HepG2 (cell line): ENCODE measurements around the gene AGK. TPM values are rescaled to one million over a fixed set of nuclear protein-coding genes. Genes with fewer than 3 reads are reported as not detected.

Experiments
- ATAC-seq: fragments of 200-7000 bp; cut with Tn5 transposase; 3 replicates; pipeline ENCODE4 v1.9.1; 2020; ENCODE audit warnings: mild to moderate bottlenecking, moderate library complexity
- BruUV-seq: library from RNA; stranded (reverse); fragments of 400-500 nt; replicated peaks from 2 replicates; lab custom pipeline; 2021; lab: Mats Ljungman, UMichigan
- CTCF ChIA-PET: fragments of 300-600 bp; formaldehyde crosslinking; extraction: SDS; loops from one replicate; lab custom pipeline; 2021; ENCODE audit warnings: low total read pairs, inconsistent platforms, low intra/inter-chr PET ratio; lab: Yijun Ruan, JAX
- POLR2A ChIA-PET: fragments of 350-600 bp; sonication (Branson Sonifier 250); formaldehyde crosslinking; loops from one replicate; lab custom pipeline; 2020; ENCODE audit warnings: antibody characterized with exemption, inconsistent platforms; lab: Yijun Ruan, JAX
- DNase-seq: peaks from one replicate; pipeline ENCODE4 v3.0.0-alpha.2; 2015; ENCODE audit warnings: low spot score
- FAIRE-seq: peaks from 3 replicates; lab custom pipeline; 2011; peaks lifted over from hg19 to GRCh38; lab: Jason Lieb, UNC
- H2AFZ ChIP-seq: one replicate; pipeline ENCODE4 v1.6.1; 2011; ENCODE audit warnings: low read length, inconsistent platforms
- H3K27ac ChIP-seq: fragments of 300-600 bp; 3 replicates; pipeline ENCODE4 v1.8.0; 2011; ENCODE audit warnings: mixed run types, mild to moderate bottlenecking, mixed read lengths, low read length, inconsistent platforms; ENCODE audit not compliant: insufficient read depth; ENCODE audit errors: extremely low read length
- H3K27me3 ChIP-seq, 2 experiments: fragments of 200-600 bp in 1 of 2; 2 replicates in 1 of 2; 3 replicates in 1 of 2; pipeline versions ENCODE4 v1.6.0 to v1.8.0; 2011; ENCODE audit warnings: low read length in 2 of 2, mild to moderate bottlenecking in 2 of 2, moderate library complexity in 2 of 2, inconsistent platforms in 1 of 2; ENCODE audit not compliant: insufficient read depth in 2 of 2, control insufficient read depth in 1 of 2
- H3K36me3 ChIP-seq, 2 experiments: fragments of 200-600 bp in 1 of 2; replicated peaks in 1 of 2; 2 replicates in 1 of 2; 3 replicates in 1 of 2; pipeline versions ENCODE4 v1.5.1 to v1.8.0; 2011; ENCODE audit warnings: low read length in 2 of 2, inconsistent platforms in 1 of 2; ENCODE audit not compliant: insufficient read depth in 2 of 2, control insufficient read depth in 1 of 2
- H3K4me1 ChIP-seq: 2 replicates; pipeline ENCODE4 v1.5.1; 2012; ENCODE audit warnings: low read length, inconsistent platforms; ENCODE audit not compliant: insufficient read depth
- H3K4me2 ChIP-seq: 2 replicates; pipeline ENCODE4 v1.6.0; 2011; ENCODE audit warnings: low read depth, low read length, inconsistent platforms
- H3K4me3 ChIP-seq, 3 experiments: fragments of 200-600 bp in 1 of 3; sonication (generic), shearing (Covaris generic) in 1 of 3; replicated peaks in 1 of 3; 2 replicates each; pipeline ENCODE4 v1.5.1; 2011 to 2016; ENCODE audit warnings: low read length in 3 of 3, inconsistent platforms in 2 of 3, low read depth in 2 of 3, mild to moderate bottlenecking in 2 of 3, control low read depth in 1 of 3, mixed read lengths in 1 of 3; ENCODE audit not compliant: insufficient read depth in 1 of 3
- H3K79me2 ChIP-seq: one replicate; pipeline ENCODE4 v1.6.1; 2011; ENCODE audit warnings: low read length, inconsistent platforms; ENCODE audit not compliant: insufficient read depth
- H3K9ac ChIP-seq: 2 replicates; pipeline ENCODE4 v1.6.0; 2011; ENCODE audit warnings: mild to moderate bottlenecking, low read depth, low read length, inconsistent platforms; ENCODE audit not compliant: insufficient read depth
- H3K9me3 ChIP-seq: 2 replicates; pipeline ENCODE4 v1.5.1; 2012; ENCODE audit warnings: mild to moderate bottlenecking, low read length
- H4K20me1 ChIP-seq: 2 replicates; pipeline ENCODE4 v1.6.0; 2011; ENCODE audit warnings: inconsistent platforms, mild to moderate bottlenecking, low read length, moderate library complexity; ENCODE audit not compliant: insufficient read depth
- HNRNPK ChIP-seq: fragments of 200-400 bp; formaldehyde crosslinking; IDR thresholded peaks from 2 replicates; pipeline ENCODE4 v1.6.1; 2018; ENCODE audit warnings: low read length, low read depth, moderate library complexity, mild to moderate bottlenecking; ENCODE audit not compliant: poor library complexity, severe bottlenecking
- SALL1 ChIP-seq: sonication (generic); formaldehyde crosslinking; IDR thresholded peaks from 2 replicates; pipeline ENCODE4 v1.8.0; 2022; ENCODE audit warnings: mild to moderate bottlenecking, missing genetic modification reagents
- ZNF335 ChIP-seq: sonication (generic); formaldehyde crosslinking; IDR thresholded peaks from 2 replicates; pipeline ENCODE4 v1.4.0; 2020; ENCODE audit warnings: missing genetic modification reagents
- ZNF563 ChIP-seq: sonication (generic); formaldehyde crosslinking; IDR thresholded peaks from 2 replicates; pipeline ENCODE4 v1.8.0; 2022; ENCODE audit warnings: mild to moderate bottlenecking, moderate library complexity, missing genetic modification reagents
- WGBS: methylation state at CpG from one replicate; pipeline ENCODE4 v1.1.6; 2017; ENCODE audit warnings: low lambda C conversion rate; 5-methylcytosine and 5-hydroxymethylcytosine counted together
- in situ Hi-C: cut with HindIII; loops from 2 replicates; pipeline ENCODE4 v1.10.0; 2017; ENCODE audit warnings: low pct_unique_long_range_greater_than_20kb; ENCODE audit not compliant: extremely low pct_ligation_motif_present
- intact Hi-C: fragments of 100-400 bp; cut with micrococcal nuclease; formaldehyde crosslinking; loops from one replicate; pipeline ENCODE4 v1.10.0; 2022; ENCODE audit not compliant: unreplicated experiment
- polyA plus RNA-seq, 8 experiments: library from polyadenylated mRNA; depleted of rRNA in 3 of 8; stranded (reverse) in 7 of 8; unstranded in 1 of 8; fragments of >200 nt; fragmentation: Illumina TruSeq in 4 of 8; extraction: Trizol in 4 of 8; gene quantifications; 2 replicates each; pipeline versions ENCODE4 v1.2.1 to v1.2.3, GENCODE V29; 2011 to 2016; ENCODE audit warnings: low read depth in 4 of 8, missing spikeins in 1 of 8, mixed read lengths in 1 of 8; ENCODE audit not compliant: insufficient read depth in 1 of 8
- total RNA-seq, 5 experiments: library from RNA; depleted of rRNA; stranded (reverse); fragments of >200 nt; fragmentation: Illumina TruSeq; extraction: Trizol; gene quantifications; 2 replicates each; pipeline ENCODE4 v1.2.3, GENCODE V29; 2016; ENCODE audit warnings: low read depth in 1 of 5
- TF ChIP-seq, protein P1 (sequence below): IDR thresholded peaks from 2 replicates; pipeline ENCODE4 v1.6.1; 2016; ENCODE audit warnings: missing compliant biosample characterization, missing genetic modification reagents, borderline replicate concordance
- TF ChIP-seq, protein P2 (sequence below): sonication (generic); formaldehyde crosslinking; IDR thresholded peaks from 2 replicates; pipeline ENCODE4 v1.9.0; 2022; ENCODE audit warnings: missing genetic modification reagents, mild to moderate bottlenecking, borderline replicate concordance
- TF ChIP-seq, protein P3 (sequence below): sonication (generic); formaldehyde crosslinking; IDR thresholded peaks from 2 replicates; pipeline ENCODE4 v1.5.1; 2020; ENCODE audit warnings: mild to moderate bottlenecking, missing genetic modification reagents, moderate library complexity

Gene AGK
- total and polyA plus RNA-seq, 2 of the 13 experiments (the other 11 are each of a cell fraction or from before 2014, with no cell fraction given): 23.7 to 30.1 TPM

DNA sequence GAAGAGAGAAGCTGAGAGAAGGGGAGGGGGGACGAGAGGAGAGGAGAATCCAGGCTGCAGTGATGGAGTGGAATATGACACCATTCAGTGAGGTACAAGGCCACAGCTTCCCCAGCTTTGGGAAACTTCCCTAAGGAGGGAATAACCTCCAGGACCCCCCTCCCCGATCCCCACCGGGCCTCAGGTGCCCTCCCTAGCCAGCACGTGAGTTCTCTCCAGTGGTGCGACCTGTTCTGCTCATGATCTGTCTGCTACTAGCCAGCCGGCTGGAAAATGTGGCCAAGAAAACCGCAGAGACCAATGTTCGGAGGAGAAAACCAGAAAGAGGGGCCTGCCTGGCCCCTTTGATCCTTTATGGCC, 39.9 kb upstream of the AGK start:
- H3K36me3 ChIP-seq: no peaks in the 10 kb centered on the region
- no peak overlapping the region for H3K9ac ChIP-seq
- ChIA-PET CTCF (no interaction called here), POLR2A (no interaction called here)
- H3K79me2 ChIP-seq: no peaks in the 10 kb centered on the region
- FAIRE-seq: no peak
- no peak for TF ChIP-seq ZNF563
- peak; percentile 44 for TF ChIP-seq HNRNPK
- TF ChIP-seq, protein P1, sequence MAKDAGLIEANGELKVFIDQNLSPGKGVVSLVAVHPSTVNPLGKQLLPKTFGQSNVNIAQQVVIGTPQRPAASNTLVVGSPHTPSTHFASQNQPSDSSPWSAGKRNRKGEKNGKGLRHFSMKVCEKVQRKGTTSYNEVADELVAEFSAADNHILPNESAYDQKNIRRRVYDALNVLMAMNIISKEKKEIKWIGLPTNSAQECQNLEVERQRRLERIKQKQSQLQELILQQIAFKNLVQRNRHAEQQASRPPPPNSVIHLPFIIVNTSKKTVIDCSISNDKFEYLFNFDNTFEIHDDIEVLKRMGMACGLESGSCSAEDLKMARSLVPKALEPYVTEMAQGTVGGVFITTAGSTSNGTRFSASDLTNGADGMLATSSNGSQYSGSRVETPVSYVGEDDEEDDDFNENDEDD (CRISPR knock-in tag): no peak
- intact Hi-C loops (no loop called here), in situ Hi-C loops (no loop called here)
- peak overlapping the region in 1 of 3 experiments; percentile 52; a peak in 1 of 6 replicates for H3K4me3 ChIP-seq
- H3K9me3 ChIP-seq: no peaks in the 10 kb centered on the region
- H4K20me1 ChIP-seq: no peaks in the 10 kb centered on the region
- WGBS: 2% methylated on average over 4 of the region's 8 CpGs
- H2AFZ ChIP-seq: no peak overlapping the region
- H3K27me3 ChIP-seq: peaks cover 1 to 38% of the 10 kb centered on the region in 2 experiments; a peak in 4 of 5 replicates
- no TSS peak for BruUV-seq
- ATAC-seq: peak; percentile 35
- peaks cover 8% of the 10 kb centered on the region; the same call in 1 of the 2 replicates for H3K4me1 ChIP-seq
- H3K4me2 ChIP-seq: peak overlapping the region; percentile 62
- no peak overlapping the region for H3K27ac ChIP-seq
- no peak for DNase-seq

DNA sequence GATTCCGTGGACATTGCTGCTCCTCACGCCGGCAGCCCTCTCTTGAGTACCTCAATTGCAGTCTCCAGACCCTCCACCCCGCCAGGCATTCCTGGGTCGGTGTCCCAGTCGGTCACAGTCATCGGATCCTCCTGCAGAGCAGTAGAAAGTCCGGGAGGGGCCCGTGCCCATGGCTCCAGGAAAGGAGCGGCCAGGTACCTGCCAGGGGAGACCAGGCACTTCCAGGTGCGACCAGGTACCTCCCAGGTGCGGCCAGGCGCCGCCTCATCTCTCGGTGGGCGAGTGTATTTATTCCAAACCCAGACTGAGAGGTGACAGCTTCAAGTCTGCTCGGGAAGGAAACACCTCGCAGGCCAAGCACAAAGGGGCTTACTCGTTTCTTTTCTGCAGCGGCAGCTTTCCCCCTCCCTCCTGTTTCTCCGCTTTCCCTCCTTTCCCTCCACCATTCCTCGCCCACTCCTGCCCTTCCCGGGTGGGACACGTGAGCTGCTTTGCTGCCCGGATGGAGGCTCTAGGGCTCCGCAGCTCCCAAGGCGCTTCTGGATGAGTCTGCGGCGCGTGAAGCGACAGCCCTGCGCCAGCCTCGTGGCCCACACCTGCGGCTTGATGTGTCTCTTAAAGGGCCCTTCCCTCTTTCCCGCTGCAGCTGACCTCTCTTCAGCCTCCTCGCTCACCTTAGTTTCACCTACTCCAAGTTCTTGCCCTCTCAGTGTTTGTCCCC, 39.4 kb upstream of the AGK start:
- Histone ChIP-seq H3K4me3 (peak overlapping the region in 2 of 3 experiments; percentile 24 to 52; a peak in 4 of 6 replicates), H3K9me3 (no peaks in the 10 kb centered on the region), H3K4me2 (peak overlapping the region; percentile 62), H2AFZ (no peak overlapping the region), H3K27ac (no peak overlapping the region), H3K4me1 (peaks cover 8% of the 10 kb centered on the region; the same call in 1 of the 2 replicates), H4K20me1 (no peaks in the 10 kb centered on the region), H3K9ac (no peak overlapping the region), H3K27me3 (peaks cover 1 to 38% of the 10 kb centered on the region in 2 experiments; a peak in 4 of 5 replicates)
- FAIRE-seq (no peak), DNase-seq (no peak)
- in situ Hi-C loops: no loop called here
- BruUV-seq: no TSS peak
- POLR2A ChIA-PET: no interaction called here
- intact Hi-C loops: no loop called here
- TF ChIP-seq SALL1 (CRISPR knock-in tag) (0 out of 2 replicates have a peak, but pooled peaks have one; percentile 22), ZNF335 (CRISPR knock-in tag) (no peak), ZNF563 (no peak)
- TF ChIP-seq, protein P2, sequence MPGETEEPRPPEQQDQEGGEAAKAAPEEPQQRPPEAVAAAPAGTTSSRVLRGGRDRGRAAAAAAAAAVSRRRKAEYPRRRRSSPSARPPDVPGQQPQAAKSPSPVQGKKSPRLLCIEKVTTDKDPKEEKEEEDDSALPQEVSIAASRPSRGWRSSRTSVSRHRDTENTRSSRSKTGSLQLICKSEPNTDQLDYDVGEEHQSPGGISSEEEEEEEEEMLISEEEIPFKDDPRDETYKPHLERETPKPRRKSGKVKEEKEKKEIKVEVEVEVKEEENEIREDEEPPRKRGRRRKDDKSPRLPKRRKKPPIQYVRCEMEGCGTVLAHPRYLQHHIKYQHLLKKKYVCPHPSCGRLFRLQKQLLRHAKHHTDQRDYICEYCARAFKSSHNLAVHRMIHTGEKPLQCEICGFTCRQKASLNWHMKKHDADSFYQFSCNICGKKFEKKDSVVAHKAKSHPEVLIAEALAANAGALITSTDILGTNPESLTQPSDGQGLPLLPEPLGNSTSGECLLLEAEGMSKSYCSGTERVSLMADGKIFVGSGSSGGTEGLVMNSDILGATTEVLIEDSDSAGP (CRISPR knock-in tag): peak; percentile 91
- TF ChIP-seq, protein P3, sequence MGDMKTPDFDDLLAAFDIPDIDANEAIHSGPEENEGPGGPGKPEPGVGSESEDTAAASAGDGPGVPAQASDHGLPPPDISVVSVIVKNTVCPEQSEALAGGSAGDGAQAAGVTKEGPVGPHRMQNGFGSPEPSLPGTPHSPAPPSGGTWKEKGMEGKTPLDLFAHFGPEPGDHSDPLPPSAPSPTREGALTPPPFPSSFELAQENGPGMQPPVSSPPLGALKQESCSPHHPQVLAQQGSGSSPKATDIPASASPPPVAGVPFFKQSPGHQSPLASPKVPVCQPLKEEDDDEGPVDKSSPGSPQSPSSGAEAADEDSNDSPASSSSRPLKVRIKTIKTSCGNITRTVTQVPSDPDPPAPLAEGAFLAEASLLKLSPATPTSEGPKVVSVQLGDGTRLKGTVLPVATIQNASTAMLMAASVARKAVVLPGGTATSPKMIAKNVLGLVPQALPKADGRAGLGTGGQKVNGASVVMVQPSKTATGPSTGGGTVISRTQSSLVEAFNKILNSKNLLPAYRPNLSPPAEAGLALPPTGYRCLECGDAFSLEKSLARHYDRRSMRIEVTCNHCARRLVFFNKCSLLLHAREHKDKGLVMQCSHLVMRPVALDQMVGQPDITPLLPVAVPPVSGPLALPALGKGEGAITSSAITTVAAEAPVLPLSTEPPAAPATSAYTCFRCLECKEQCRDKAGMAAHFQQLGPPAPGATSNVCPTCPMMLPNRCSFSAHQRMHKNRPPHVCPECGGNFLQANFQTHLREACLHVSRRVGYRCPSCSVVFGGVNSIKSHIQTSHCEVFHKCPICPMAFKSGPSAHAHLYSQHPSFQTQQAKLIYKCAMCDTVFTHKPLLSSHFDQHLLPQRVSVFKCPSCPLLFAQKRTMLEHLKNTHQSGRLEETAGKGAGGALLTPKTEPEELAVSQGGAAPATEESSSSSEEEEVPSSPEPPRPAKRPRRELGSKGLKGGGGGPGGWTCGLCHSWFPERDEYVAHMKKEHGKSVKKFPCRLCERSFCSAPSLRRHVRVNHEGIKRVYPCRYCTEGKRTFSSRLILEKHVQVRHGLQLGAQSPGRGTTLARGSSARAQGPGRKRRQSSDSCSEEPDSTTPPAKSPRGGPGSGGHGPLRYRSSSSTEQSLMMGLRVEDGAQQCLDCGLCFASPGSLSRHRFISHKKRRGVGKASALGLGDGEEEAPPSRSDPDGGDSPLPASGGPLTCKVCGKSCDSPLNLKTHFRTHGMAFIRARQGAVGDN (CRISPR knock-in tag): peak; percentile 41
- TF ChIP-seq, all 625 proteins: peak for 3
- Histone ChIP-seq H3K36me3 (no peaks in the 10 kb centered on the region), H3K79me2 (no peaks in the 10 kb centered on the region)
- ATAC-seq: peak; percentile 72
- WGBS: 5% methylated on average over 20 of the region's 36 CpGs
- CTCF ChIA-PET: no interaction called here
